GM21529 (cell line): ENCODE results near the gene HPCAL1.

Experiments
- ATAC-seq: cut with Tn5 transposase; IDR thresholded peaks from one replicate; pipeline ENCODE4 v1.9.1; 2021; ENCODE audit not compliant: unreplicated experiment

The HPCAL1 gene

GRCh38 chr2:10402653-10403215 lies 100.0 kb downstream of the HPCAL1 start:
- no peak for ATAC-seq

- ATAC-seq = no peak
Observed at GRCh38 chr2:10404324-10405143, 101.8 kb downstream of the HPCAL1 start.

- ATAC-seq = no peak
Observed at GRCh38 chr2:10405448-10405847, 102.7 kb downstream of the HPCAL1 start.

GRCh38 chr2:10406016-10406415 lies 103.3 kb downstream of the HPCAL1 start:
- ATAC-seq = no peak

GRCh38 chr2:10406491-10407188 lies 103.9 kb downstream of the HPCAL1 start:
- ATAC-seq = no peak

- ATAC-seq = no peak
Observed at GRCh38 chr2:10407432-10407831, 104.7 kb downstream of the HPCAL1 start.

- ATAC-seq = peak; percentile 42
Observed at GRCh38 chr2:10407841-10408648, 105.3 kb downstream of the HPCAL1 start.

- ATAC-seq = peak; percentile 52
Observed at GRCh38 chr2:10408649-10409579, 106.2 kb downstream of the HPCAL1 start.

- peak; percentile 55 for ATAC-seq
Observed at GRCh38 chr2:10410001-10410822, 107.5 kb downstream of the HPCAL1 start.

- no peak for ATAC-seq
Observed at GRCh38 chr2:10410823-10411437, 108.2 kb downstream of the HPCAL1 start.

GRCh38 chr2:10411557-10411956 lies 108.9 kb downstream of the HPCAL1 start:
- ATAC-seq = no peak

- ATAC-seq = peak; percentile 29
Observed at GRCh38 chr2:10412380-10412779, 109.7 kb downstream of the HPCAL1 start.

GRCh38 chr2:10413503-10413902 lies 110.8 kb downstream of the HPCAL1 start:
- no peak for ATAC-seq

GRCh38 chr2:10413991-10414451 lies 111.3 kb downstream of the HPCAL1 start:
- ATAC-seq = no peak

GRCh38 chr2:10414591-10414990 lies 111.9 kb downstream of the HPCAL1 start:
- ATAC-seq = no peak

GRCh38 chr2:10415048-10415447 lies 112.3 kb downstream of the HPCAL1 start:
- ATAC-seq = no peak

GRCh38 chr2:10415640-10416039 lies 112.9 kb downstream of the HPCAL1 start:
- ATAC-seq = no peak

- ATAC-seq = no peak
Observed at GRCh38 chr2:10417551-10418335, 115.0 kb downstream of the HPCAL1 start.
